AG04449 (cell line): ENCODE results near the gene CACYBP.

ENCODE experiments used
- CTCF ChIA-PET: fragments of 350-600 bp; formaldehyde crosslinking; extraction: SDS; loops from one replicate; lab custom pipeline; 2021; ENCODE audit warnings: antibody characterized with exemption; lab: Yijun Ruan, JAX
- POLR2A ChIA-PET: fragments of 400-600, 350-600 bp; formaldehyde crosslinking; extraction: SDS; loops from one replicate; lab custom pipeline; 2020; ENCODE audit warnings: antibody characterized with exemption, inconsistent platforms; lab: Yijun Ruan, JAX
- DNase-seq: peaks from one replicate; pipeline ENCODE4 v3.0.0-alpha.2; 2010; ENCODE audit warnings: low read depth, low spot score
- H3K4me3 ChIP-seq: 2 replicates; pipeline ENCODE4 v1.5.1; 2011; ENCODE audit warnings: low read depth, mild to moderate bottlenecking, control low read depth, low read length
- CTCF ChIP-seq: IDR thresholded peaks from one replicate; pipeline ENCODE4 v1.5.1; 2011; ENCODE audit warnings: mild to moderate bottlenecking, moderate library complexity, low read length, control low read depth, inconsistent platforms; ENCODE audit not compliant: insufficient read depth; ENCODE audit errors: missing control alignments

CACYBP gene

DNA sequence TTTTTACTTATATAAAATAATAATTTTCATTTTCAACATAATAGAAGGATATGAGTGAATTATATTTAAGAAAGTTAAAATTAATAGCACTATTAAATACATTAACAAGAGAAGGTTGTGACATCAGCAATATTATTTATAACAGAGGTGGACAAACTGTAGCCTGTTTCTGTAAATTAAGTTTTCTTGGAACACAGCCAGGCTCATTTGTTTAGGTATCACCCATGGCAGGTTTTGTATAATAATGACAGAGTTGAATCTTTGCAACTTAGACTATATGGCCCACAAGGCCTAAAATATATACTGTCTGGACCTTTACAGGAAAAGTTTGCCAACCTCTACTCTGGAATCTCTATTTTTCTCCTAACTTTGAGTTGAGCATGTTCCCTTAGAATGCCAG is 42.8 kb upstream of the CACYBP start:
- TF ChIP-seq CTCF: no peak
- ChIA-PET POLR2A (no interaction called here), CTCF (no interaction called here)
- no peak for DNase-seq
- H3K4me3 ChIP-seq: no peak overlapping the region

GRCh38 chr1:174957829-174958228 is 41.9 kb upstream of the CACYBP start:
- no peak for DNase-seq
- ChIA-PET POLR2A (no interaction called here), CTCF (interaction anchor here (0.7 kb wide), 1 partner anchor 17 kb away, joined by 3 read pairs; no protein-coding TSS in a partner anchor)
- TF ChIP-seq CTCF: no peak
- no peak overlapping the region for H3K4me3 ChIP-seq

DNA sequence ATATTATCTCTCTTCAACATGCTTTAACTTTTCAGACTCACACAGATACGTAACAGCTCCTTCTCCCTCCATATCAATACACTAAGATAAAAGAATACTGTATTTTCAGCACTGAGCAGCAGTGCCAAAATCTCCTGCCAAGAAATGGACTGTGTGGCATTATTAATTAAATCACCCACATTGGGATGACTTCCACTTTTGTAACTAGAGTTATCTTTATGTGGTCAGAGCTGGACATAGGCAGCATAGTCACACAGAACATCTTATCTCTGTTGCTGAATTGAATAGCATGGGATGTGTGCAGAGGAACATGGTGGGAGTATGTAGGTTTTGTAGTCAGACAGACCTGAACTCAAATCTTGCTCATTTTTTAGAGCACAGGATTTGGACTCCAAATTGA is 41.4 kb upstream of the CACYBP start:
- ChIA-PET POLR2A (no interaction called here), CTCF (interaction anchor here (0.7 kb wide), 1 partner anchor 16 kb away, joined by 3 read pairs; no protein-coding TSS in a partner anchor)
- no peak for TF ChIP-seq CTCF
- H3K4me3 ChIP-seq: no peak overlapping the region
- DNase-seq: no peak

GRCh38 chr1:174960362-174960761 is 39.4 kb upstream of the CACYBP start:
- TF ChIP-seq CTCF: no peak

DNA sequence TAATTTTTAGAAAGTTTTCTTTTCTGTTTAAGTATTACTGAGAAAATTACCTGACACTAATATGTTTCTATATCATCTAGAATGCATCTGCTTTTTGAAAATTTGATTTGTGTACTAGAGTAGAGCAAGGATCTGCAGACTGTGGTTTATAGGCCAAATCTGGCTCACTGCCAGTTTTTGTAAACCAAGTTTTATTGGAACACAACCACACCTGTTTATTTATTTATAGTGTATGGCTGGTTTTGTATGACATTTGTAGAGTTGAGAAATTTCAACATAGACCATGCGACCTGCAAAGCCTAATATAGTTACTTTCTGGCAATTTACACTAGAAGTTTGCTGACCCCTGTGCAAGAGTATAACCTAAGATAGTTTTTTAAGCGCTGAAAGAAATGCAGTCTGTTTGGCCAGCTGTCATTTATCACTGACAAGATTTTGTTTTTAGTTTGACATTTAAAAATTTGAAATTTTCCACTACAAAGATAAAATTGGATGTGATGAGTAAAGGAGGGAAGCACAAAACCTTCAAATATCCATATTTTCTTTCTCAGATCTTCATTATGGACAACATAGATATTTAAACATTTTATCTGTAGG is 36.1 kb upstream of the CACYBP start:
- ChIA-PET CTCF (no interaction called here), POLR2A (no interaction called here)
- no peak overlapping the region for H3K4me3 ChIP-seq

More at GRCh38 chr1:174960362-174960761, 39.4 kb upstream of the CACYBP start:
- ChIA-PET CTCF (no interaction called here), POLR2A (no interaction called here)
- no peak for DNase-seq
- H3K4me3 ChIP-seq: no peak overlapping the region

More for the DNA sequence above, 36.1 kb upstream of the CACYBP start:
- no peak for TF ChIP-seq CTCF
- DNase-seq: no peak
